NCI-H1417 treated with DMSO at 0.1 percent for 48 hours (cell line): ENCODE measurements around the gene TREML4.
"Not testable (repeated sequence)": the region's sequence is repeated elsewhere in the genome, so short reads cannot be mapped to it uniquely, and the experiment has no call there.

Experiments
- DNase-seq: peaks from one replicate; lab custom pipeline; 2025; lab: John Stamatoyannopoulos, UW

Gene TREML4

DNA sequence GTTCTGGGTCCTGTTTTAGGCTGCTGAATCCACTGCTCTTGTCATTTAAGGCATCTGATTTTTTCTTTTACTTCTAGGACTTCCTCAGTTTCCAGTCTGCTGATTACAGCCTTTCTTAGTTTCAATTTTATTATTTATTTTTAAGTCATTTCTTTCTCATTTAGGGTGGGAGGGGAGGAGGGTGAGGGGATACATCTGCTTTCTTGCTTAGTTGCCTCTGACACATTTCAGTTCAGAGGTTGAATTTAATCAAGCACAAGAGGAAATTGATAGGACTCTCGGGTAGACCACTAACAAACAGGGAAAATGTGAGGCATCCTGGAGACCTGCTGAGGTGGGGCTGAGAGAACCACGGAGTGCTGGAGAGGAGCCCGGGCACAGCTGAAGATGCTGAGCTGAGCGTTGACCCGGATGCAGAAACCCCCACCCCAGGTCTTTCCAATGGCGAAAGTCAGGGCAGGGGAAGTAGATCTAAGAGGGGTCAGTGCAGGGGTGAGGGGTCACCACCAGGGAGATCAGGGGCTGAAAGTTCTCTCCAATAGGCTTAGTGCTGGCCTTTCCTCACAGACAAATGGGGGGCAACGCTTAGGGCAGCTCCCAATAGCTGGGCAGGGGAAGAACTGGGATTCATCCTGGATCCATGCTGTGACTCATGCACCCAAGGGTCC, 19.6 kb upstream of the TREML4 start:
- DNase-seq, result no peak

DNA sequence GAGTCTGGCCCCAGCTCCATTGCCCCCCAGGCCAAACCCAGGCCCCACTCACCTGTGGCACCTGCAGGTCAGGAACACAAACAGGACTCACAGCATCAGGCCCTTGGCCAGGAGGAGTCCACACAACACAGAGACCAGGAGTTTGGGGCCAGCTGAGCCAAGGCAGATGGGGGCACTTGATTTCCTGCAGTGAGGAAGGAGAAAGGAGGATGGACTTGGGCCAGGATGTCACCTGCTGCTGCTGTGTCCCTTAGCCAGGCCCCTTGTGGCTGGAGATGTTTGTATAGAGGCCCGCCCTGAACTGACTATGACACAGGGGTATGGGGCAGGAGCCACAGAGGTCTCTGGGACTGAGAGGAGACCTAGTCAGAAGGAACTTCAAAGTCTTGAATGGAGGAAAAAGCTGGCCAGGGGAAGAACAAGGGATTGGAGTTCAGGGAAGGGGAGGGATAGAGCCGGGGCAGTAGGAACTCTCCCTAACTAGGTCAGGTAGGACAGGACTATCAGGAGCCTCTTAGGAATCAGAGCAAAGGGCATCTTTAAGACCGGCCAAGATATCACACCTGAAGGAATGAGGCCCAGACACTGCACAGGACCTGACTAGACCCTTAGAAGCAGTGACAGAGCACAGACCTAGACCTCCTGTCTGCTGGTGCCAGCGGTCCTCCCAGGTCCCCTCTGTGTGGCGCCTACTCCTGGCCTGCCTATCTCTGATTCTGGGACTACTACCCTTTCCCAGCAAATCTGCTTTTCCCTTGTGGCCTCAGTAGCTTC, 18.4 kb upstream of the TREML4 start:
- DNase-seq, result no peak

DNA sequence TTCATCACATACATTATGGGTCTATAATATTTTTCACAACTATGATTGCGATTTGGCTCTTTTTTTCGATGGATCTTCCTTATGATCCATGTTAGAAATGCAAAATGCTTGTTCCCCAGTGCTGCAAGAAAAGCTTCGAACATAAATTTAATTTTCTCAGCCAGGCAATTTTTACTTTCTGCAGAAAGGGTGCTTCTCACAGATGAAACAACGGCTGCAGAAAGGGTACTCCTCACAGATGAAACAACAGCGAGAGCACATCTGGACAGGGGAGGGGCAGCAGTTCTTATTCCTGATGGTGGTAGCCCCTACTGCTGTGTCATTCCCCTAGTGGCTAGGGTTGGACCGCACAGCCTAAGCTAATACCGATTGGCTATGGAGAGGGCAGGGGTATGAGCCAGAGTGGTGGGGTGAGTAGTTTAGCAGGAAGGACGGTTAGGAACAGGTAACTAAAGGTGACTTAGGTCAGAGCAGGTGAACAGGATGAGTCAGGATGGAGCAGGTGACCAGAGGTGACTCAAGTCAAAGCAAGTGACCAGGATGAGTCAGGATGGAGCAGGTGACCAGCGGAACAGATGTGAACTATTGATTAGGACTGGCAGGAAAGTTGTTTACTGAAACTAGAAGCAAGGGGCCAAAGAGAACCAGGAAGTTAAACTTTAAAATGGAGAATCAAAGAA, 13.4 kb upstream of the TREML4 start:
- no peak for DNase-seq

DNA sequence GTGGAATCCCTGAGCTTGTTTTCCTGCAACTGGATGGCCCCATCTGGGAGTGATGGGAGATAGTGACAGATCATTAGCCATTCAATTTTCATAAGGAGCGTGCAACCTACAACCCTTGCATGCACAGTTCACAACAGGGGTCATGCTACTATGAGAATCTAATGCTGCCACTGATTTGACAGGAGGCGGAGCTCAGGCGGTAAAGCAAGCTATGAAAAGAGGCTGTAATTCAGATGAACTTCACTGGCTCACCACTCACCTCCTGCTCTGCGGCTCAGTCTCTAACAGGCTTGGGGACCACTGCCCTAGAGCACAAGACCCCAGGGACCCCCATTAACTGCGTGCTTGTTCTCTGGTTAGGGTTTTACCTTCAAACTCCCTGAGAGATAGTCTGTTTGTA, 12.4 kb upstream of the TREML4 start:
- no peak for DNase-seq

DNA sequence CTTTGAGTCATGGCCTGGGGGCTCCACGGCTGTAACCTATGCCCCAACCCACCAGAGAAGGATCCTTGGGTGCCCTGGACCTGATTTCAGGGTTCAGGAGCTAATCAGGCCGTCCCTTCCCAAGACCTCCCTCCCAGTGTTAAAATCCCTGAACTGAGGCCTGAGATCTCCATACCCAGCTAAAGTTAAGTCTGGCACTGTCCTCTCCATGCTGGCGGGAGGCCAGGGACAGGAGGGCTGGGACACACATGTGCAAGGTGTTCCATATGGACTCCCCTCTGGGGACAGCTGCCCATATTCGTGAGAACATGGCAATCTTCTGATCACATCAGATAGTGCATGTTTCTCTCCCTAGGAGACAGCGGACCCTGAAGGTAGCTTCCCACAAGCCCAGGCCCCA, 11.5 kb upstream of the TREML4 start:
- no peak for DNase-seq

DNA sequence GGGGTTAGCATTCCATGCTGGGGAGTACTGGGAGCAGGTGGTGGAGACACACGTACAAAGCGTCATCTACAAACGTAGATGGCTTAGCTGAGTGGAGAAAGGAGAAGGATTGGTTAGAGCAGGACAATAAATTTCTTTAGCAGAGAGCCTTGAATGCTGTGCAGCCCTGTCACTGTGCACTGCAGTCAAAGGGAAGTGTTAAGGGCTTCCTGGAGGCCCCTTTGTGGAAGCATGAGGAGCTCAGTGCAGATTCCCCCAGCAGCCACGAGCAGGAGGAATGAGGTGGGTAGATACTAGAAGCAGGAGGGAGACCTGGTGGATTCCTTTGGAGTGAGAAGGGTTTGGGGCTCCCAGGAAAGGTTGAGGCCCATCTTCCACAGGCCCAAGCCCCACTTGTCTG, 6.1 kb upstream of the TREML4 start:
- DNase-seq, result no peak

DNA sequence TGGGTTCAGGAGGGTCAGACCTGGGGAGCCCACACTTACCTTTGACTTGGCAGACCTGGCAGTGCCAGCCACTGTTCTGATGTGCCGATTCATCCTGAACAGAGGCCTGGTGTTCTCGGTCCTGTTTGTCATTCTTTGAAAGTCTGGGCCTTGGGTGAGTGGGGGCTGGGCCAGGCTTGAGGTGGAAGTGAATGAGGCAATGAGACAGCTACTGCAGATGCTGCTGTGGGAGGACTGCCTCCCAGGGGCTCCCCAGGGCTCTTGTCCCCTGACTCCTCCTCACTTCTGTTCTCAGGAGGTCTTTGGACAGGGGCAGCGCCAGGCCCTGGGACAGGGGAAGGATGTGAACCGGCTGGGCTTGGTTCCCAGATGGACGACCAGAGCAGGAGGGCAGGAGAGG, 5.6 kb upstream of the TREML4 start:
- no peak for DNase-seq

DNA sequence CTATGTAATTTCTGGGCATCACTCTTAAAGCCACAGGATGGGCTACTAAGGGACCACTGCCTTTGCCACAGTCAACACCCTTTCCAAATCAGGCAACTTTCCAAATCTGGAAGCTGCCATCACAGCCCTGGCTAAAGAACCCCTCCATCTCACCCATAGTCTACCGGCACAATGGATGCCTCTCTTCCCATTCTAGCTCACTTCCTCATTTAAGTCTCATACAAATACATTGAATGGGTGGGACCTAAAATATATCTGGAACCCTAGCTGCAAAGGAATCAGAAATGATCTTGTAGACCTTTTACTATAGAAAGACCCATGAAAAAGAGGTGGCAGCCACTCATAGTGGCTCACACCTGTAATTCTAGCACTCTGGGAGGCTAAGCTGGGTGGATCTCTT, 3.3 kb upstream of the TREML4 start:
- no peak for DNase-seq

DNA sequence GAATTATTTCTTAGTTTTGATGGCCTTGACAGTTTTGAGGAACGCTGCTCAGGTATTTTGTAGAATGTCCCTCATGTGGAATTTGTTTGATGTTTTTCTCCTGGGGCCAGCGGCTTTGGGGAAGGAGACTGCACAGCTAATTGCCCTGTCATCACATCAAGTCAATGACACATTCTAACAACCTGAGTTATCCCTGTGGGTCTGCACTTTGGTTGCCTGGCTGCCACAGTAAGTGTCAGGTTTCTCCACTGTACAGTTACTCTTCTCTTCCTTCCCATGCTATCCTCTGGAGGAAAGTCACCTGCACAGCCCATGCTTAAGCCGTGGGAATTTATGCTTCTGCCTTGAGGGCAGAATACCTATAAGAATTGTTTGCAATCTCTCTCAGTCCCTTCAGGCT, 1.4 kb upstream of the TREML4 start:
- DNase-seq, result no peak

DNA sequence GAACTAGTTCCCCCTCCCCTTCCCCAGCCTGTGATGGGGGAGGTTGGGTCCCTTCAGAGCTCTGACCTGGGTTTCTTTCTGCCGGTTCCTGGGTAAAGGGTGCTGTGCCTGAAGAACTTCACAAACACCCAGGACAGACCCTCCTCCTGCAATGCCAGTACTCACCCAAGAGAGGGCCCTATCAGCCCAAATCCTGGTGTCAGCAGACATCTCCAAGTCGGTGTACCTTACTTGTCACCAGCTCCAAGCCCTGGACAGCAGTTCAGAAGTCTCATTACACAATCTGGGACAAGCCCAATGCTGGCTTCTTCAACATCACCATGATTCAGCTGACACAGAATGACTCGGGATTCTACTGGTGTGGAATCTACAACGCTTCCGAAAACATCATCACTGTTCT, 467 bp downstream of the TREML4 start:
- no peak for DNase-seq

DNA sequence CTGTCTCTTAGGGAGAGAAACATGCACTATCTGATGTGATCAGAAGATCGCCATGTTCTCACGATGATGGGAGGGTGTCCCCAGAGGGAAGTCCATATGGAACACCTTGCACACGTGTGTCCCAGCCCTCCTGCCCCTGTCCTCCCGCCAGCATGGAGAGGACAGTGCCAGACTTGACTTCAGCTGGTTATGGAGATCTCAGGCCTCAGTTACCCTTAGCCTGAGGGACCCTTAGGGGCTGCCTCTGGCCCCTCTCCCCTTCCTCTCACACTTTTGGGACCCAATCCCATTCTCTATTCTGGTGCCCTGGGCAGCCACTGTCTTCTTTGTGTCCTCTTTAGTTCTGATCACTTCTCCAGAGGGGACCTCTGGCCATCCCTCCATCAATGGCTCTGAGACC, 1.6 kb downstream of the TREML4 start:
- DNase-seq, result no peak

DNA sequence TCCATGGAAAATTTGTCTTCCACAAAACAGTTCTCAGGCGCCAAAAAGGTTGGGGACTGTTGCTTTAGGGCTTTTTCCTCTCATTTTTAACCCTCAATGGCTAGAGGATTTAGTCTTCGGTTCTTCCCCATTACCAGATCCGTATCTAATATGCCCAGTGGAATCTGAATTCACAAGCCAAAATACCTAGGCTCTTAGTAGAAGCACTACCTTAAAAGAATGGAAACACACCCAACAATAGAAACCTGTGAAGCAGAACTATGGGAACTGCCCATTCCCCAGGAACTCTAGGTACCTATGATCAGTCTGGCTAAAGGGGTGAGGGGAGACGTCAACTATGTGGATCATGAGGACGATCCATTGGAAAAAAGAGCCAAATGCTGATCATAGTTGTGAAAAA, 3.1 kb downstream of the TREML4 start:
- DNase-seq, result no peak

DNA sequence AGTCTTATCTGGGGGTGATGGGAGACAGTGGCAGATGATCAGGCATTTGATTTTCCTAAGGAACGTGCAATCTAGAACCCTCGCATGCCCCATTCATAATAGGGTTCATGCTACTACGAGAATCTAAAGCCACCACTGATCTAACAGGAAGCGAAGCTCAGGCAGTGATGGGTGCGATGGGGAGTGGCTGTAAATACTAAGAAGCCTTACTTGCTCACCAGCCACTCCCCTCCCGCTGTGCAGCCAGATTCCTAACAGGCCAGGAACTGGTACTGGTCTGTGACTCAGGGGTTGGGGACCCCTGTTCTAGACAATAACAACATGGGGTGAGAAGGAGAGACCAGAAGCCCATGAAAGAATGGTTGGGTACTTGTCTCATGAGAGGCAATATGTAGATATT, 4.5 kb downstream of the TREML4 start:
- no peak for DNase-seq

DNA sequence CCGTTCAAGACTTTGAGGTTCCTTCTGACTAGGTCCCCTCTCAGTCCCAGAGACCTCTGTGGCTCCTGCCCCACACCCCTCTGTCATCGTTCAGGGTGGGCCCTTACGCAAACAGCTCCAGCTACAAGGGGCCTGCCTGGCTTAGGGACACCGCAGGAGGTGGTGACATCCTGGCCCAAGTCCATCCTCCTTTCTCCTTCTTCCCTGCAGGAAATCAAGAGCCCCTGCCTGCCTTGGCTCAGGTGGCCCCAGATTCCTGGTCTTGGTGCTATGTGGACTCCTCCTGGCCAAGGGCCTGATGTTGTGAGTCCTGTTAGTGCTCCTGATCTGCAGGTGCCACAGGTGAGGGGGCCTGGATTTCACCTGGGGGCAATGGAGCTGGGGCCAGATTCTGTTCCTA, 8.1 kb downstream of the TREML4 start:
- DNase-seq, result no peak

DNA sequence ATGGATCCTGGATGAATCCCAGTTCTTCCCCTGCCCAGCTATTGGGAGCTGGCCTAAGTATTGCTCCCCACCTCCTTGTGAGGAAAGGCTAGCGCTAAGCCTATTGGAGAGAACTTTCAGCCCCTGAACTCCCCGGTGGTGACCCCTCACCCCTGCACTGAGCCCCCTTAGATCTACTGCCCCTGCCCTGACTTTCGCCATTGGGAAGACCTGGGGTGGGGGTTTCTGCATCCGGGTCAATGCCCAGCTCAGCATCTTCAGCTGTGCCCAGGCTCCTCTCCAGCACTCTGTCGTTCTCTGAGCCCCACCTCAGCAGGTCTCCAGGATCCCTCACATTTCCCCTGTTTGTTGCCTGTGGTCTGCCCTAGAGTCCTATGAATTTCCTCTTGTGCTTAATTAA, 9.0 kb downstream of the TREML4 start:
- no peak for DNase-seq

DNA sequence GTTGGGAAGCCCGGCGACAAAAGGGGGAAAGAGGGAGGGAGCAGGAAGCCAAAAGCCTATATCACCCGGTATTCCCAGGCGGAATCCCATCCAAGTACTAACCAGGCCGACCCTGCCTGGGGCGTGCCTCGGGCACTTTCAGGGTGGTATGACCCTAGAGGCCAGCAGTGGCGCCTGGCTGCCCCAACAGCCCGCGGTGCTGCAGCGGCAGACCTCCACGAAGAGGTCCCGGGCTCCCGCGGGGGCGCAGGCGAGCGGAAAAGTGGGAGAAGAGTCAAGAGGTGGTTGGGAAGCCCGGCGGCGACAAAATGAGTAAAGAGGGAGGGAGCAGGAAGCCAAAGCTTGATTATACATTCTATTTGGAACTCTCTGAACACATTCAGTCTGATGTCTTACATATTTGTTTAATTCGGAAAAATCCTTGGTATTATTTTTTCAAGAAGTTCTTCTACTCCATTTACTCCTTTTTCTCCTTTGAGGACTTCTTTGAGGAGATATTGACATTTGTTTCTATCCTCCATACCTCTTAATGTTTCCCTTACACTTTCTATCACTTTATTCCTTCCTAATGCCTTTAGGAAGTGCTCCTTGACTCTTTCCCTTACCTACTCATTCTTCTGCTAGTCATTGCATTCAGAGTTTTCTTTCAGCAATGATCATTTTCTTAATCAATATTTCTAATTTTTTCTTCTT, 11.5 kb downstream of the TREML4 start:
- DNase-seq, result no peak

DNA sequence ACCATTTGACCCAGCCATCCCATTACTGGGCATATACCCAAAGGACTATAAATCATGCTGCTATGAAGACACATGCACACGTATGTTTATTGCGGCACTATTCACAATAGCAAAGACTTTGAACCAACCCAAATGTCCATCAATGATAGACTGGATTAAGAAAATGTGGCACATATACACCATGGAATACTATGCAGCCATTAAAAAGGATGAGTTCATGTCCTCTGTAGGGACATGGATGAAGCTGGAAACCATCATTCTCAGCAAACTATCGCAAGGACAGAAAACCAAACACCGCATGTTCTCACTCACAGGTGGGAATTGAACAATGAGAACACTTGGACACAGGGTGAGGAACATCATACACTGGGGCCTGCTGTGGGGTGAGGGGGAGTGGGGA, 18.4 kb downstream of the TREML4 start:
- not testable (repeated sequence) for DNase-seq

DNA sequence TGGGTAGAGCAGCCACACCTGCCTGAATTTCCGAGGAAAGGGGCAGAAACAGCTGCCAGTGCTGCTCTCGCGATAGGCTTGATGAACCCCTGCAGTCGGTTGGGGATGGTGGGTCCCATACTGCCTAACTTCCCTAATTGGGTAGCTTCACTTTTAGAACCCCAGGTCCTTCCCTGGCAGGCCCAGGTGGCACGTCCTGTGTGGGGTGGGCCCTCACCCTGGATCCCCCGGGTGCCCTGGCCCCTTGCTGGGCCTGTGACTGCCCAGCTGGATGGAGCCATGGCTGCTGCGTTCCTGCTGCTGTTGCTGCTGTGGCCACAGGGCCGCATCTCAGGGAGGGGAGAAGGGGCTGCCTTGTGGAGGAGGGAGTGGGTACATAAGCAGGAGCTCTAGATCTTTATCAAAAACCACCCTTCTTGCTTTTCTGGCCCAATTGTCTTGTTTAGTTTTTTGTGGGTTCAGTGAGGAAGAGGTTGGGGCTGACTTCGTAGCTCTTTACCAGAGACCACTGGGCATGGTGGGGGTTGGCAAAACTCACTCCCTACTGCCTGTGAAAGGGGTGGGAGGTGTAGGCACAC, 19.2 kb downstream of the TREML4 start:
- DNase-seq, result no peak

DNA sequence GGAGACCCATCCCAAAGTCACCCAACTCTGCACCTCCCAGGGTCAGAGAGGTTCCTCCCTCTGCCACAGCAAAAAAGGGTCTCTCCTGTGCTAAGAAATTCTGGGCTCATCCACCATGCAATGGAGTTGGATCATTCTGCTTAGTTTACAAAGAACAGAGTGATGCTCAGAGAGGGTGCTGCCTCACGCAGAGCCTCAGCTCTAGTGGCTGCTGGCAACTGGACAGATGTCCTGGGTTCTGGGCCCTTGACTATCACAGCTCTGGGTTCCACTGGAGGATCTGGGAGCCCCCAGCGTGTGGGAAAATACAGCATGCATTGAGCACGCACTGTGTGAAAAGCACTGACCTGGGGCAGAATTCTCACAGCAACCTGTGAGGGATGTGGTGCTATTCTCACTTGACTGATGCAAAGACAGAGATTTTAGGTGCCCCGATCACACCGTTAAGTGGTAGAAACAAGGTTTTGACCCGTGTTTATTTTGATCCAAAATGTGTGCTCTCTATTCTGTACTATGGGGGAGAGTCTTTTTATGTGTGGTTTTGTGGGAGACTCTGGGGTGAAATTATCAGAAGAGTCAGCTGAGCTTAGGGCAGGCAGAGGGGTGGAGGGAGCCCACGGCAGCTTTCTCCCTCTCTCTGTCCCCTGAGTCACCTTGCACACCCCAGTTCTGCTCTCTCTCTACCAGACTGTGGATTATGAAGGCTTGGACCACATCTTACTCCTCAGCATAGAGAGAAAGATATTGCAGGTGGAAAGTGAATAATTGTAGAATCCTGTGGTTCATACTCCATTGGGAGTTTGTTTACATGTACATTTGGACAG, 19.9 kb downstream of the TREML4 start:
- no peak for DNase-seq

DNA sequence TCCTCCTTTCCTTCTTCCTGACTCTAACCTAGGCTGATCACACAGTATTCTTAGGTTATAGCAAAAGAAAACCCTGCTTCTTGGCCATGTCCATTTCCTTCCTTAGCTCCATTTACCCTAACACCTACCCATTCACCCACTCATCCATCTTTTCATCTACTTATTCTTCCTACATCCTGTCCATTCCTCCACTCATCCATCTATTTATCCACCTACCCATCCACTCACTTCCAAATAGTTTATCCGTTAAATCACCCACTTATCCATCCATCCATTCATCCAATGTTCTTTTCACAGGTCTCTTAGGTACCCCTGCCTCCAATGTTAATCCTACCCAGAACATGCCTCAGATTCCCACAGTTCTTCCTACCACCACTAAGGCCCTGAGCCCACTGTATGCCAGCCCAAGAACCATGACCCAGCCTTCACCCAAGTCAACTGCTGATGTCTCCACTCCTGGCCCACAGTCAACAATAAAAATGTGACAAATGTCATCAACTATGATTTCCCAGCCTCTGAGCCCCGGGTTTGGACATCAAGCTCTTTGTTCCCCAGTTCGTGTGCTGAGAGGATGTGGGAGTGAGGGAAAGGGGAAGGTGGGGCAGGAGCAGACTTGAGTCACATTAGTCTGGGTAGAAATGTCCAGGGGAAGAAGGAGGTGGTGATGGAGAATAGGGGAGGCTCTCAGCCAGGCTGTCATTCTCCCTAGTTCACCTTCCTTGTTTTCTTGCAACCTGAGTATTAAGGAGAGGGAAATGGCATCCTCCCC, 24.4 kb downstream of the TREML4 start:
- DNase-seq, result no peak

DNA sequence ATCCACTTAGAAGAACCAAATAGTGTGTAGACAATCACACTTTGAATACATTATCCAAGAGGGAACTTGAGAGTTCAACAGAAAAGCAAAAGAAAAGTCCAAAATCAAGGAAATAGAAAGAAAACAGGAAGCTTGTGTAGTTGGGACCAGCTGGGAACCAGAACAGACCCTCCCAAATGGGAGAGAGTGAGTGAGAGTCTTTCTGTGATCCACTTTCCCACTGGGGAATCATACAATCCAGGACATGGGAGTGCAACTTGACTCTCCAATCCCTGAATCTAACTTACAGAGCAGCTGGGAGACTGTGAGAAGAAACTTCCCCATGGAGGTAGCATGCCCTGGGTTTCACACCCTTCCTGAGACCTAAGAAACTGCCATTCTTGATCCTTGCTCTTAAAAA, 27.0 kb downstream of the TREML4 start:
- DNase-seq, result no peak
